ENCODE data around the gene NSMCE1.

NSMCE1 gene

DNA sequence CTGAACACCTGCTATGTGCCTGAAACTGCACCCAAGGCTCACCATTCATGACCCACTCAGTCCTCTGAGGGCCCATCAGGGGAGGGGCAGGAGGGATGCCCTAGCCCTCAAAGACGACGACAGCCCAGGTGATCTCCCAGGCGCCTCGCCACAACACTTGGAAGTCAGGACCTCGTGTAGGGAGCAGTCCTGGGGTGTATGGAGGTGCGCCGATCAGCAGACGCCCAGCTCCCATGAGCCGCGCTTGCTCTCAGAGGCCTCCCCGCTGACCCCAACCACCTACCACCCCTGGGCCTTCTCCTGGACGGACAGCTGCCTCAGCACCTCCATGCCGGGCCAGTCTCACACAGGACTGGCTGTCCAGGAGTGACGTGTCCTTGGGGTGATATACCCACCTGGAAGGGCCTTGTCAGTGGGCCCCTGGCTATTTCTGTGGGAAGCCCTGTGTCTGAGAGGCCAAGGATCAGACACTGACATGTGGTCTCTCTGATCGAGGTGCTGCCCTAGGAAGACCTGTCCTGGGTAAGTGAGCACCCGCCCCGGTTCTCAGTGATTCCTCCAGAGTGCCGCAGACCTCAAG lies 38.6 kb downstream of the NSMCE1 start:
- DNase-seq (ENCODE audit: low read depth): no peak

DNA sequence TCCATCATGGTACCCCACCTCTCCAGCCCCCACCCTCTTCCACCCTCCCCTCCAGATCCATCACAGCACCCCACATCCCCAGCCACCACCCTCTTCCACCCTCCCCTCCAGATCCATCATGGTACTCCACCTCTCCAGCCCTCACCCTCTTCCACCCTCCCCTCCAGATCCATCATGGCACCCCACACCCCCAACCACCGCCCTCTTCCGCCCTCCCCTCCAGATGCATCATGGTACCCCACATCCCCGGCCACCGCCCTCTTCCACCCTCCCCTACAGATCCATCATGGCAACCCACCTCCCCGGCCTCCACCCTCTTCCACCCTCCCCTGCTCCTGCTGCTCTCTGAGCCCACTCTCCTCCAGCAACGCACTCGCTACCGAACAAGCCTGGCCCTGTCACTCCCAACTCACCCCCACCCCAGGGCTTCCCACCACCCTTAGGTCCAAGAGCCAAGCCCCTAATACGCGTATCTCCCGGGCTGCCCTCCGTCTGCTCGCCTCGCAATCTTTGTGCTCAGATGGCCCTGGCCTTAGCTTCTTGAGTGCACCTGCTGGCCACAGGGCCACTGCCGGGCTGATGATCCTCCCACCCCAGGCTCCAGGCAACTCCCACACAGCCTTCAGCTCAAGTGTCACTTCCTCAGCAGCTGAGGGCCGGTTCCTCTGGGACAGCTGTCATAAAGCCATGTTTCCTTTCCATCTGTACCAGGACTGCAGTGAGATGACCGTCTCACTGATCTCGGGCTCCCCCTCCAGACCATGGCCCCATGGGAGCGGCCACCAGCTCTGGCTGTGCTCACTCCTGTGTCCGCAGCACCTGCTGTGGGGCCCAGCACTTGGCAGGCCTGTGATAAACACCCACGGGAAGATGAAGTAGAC lies 39.7 kb downstream of the NSMCE1 start:
- DNase-seq (ENCODE audit: low read depth): no peak

DNA sequence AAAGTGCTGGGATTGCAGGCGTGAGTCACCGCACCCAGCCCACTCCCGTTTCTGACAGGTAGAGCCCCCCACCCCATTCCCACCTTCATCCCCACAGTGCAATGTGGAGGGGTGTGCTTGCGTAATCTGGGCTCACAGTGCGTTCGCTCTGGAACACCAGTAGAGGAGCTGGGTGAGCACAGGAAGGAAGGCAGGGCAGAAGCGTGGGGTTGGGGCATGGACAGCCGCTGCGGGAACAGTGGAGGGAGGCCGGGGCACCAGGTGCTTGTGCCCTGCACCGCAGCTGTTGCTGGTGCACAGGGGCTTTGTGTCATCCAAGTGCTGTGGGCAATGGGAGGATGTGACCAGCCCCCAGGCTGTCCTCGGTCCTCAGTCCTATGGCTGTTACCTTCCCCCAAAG lies 40.5 kb downstream of the NSMCE1 start:
- no peak for DNase-seq (ENCODE audit: low read depth)

DNA sequence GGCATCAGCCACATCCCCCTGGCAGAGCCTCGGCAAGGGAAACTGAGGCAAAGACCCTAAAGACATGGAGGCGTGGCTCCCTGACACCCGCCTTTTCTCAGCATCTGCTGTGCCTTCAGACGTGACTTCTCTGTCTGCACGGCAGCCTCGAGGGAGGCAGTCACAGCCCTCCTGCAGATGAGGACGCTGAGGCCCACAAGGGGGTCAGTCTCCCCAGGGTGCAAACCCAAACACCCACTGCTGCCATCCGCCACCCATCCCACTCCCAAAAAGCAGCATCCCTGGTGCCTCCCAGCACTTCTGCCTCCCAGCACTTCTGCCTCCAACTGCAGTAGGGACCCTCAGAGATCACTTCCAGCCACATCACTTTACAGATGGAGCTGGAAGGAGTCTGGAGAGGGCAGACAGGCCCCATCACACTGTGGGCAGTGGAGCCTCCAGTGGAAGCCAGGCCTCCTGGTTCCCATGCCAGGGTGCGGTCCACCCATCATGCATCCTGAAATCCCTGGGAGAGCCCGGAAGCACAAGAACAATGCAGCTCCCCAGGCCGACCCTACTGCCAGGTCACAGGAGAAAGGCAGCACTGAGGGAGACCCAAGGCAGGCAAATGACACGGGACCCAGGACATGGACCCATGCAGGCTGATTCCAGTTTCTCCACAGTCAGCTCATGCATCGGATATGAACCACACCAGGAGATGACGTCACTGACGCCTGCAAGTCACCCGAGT lies 41.4 kb downstream of the NSMCE1 start:
- DNase-seq (ENCODE audit: low read depth): no peak

DNA sequence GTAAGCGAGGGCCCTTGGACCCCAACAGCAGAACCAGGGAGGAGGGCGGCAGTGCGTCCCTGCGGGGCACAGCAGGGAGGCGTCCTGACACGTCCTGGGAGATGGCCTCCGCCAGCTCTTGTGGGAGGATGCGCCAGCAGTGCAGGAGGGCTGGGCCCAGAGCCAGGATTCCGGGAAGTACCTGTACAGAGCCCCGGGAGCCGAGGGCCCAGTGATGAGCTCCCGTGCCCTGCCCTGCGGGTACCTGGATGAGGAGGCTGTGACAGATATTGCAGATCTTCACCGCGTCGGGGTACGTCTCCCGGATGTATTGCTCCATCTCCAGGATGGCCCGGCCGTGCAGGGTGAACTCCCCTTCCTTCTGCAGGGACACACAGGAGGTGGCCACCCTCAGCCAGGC lies 42.1 kb downstream of the NSMCE1 start:
- DNase-seq (ENCODE audit: low read depth): no peak

DNA sequence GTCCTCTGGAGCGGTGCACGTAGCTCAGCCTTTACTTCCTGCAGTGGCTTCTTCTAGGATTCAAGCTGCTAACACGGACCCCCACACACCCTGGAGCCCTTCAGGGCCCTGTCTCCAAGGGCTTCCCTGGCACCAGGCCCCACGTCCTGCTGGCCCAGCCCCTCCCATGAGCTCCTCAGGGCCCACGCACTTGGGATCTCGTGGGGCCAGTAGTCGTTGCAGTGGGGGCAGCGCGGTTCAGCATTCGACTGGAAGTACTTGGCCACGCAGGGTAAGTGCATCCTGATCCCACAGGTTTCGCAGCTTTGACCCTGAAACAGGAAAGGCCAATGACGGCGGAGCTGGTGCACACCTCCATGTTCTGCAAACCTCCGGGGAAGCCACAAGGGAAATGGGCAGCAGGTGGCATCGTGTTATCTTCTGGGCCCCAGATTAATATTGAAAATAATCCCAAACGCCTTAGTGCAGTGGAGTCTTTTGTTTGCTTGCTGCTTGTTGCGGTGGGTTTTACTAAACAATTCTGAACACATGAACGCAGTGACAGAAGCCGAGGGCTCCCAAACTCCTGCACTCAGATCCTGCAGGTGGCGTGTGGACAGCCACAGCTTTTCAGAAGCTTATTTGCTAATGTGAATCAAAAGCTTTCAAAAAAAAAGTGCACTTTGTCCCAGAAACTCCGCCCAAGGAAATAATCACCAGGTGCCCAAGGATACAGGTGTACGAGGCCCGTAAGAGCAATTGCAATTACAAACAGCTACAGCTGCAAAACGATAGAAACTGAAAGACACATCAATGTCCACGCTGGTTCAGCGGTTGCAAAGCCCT lies 42.8 kb downstream of the NSMCE1 start:
- no peak for DNase-seq (ENCODE audit: low read depth)

DNA sequence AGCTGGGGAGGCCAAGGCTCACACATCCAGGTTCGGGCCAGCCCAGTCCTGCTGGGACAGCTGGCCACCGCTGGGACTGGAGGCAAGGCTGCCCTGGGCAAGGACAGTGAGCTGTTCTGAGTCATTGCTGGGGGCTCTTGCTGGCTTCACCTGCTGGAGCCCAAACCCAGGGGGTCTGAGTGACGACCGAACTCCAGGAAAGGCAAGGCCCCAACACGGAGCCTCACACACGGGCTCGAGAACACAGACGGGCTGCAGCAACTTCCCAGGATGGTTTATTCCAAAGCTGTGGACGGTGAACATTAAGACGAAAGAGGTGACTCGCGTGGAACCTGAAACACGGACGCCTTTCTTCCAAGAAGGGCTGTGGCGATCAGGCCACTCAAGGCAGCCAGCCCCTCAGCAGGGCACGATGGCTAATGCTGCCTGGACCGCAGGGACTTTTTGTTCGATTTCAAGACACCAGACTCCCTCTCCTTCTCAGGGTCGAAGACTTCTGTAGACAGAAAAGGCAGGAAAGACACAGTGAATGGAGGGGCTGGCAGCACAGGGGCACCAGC lies 43.8 kb downstream of the NSMCE1 start:
- DNase-seq (ENCODE audit: low read depth): no peak

DNA sequence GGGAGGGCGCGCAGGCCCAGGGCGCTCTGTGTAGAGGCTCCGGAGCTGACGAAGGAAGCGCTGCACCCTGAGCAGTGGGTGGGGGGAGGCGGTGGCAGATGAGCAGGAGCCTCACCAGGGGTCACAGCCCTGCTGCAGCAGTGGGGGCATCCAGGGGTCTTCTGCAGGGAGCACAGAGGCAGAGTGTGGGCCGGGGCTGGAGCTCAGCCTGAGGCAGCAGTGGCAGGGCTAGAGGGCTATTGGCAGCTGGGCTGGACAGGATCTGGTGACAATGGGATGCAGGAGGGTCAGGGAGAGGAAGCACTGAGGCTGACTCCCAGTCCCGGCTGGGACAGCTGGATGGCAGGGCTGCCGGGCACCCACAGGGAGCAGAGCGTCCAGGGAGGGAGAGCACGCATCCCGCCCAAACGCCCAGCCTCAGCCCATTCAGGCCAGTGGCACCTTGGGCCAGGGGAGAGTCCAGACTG lies 44.3 kb downstream of the NSMCE1 start:
- DNase-seq (ENCODE audit: low read depth): no peak

DNA sequence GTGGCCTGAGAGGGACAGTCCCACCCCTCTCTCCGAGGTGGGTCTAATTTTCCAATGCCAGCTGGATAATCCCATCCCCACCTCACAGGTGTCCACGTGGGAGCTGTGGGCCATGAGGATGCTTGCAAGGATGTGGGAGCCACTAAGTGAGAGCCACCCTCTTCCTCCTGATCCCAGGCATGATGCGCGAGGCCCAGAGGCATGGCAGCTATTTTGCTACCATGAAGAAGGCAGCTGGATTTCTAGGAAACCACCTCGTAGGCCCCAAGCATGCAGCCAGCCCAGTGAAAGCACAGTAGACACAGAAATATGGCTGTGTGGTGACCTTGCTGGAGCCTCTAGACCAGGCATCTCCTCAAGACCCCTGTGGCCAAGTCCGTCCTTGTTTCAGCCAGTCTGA lies 44.9 kb downstream of the NSMCE1 start:
- no peak for DNase-seq (ENCODE audit: low read depth)

DNA sequence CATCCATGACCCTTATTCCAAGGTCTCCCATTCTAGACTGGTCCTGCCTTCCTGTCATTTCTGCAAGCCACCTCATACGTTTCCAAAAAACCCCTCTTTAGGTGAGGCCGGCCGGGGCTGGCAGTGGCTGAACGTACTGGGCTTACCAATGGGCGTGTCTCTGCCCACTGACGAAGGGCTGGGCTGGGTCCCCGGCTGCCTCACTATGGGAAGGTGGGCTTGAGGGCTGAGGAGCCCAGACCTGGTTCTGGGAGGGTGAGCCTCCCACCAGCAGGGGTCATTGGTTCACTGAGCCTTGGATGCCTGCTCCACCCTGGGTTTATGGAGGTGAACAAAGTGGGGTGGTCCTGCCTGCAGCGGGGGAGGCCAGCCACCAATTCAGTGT lies 45.4 kb downstream of the NSMCE1 start:
- no peak for DNase-seq (ENCODE audit: low read depth)

DNA sequence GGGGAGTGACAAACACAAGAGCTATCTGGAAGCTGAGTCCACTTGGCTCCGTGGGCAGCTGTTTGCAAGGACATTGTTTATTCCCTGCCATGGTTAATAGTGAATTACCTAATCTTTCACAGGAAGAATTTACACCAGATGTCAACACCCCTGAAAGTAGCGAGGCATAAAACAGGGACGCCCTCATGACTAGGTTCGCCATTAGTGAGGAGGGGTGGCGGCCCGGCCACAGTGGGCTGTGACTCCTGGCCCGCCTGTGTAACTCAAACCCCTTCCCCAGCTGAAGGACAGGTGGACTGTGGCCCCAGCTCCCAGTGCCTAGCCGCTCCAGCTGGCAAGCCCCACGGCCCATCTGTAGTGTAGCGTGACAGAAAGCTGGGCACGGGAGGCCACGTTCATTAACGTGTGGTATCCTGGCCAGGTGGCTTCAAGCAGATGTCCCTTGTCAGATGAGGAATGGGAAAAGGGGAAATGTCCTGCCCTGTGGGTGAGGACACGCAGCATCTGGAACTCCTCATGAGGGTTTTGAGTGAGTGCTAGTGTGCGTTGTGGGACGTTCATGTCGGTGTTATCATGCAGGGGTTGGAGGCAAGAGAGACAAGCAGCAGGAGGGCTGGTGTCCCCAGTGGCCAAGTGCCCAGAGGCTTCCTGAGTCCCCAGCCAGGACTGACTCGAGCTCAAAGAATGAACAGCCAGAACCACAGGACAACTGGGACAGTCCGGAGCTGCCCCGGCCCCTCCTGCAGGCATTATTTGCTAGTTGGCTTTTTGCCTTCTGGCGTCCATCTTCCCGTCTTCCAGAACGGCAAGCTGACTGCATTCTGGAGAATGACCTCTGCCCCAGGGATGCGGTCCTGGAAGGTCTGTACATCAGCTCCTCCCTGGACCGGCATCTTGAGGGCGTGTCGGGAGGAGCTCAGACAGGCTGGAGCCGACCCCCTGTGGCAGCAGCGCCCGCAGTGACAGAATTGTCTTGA lies 46.0 kb downstream of the NSMCE1 start:
- no peak for DNase-seq (ENCODE audit: low read depth)

DNA sequence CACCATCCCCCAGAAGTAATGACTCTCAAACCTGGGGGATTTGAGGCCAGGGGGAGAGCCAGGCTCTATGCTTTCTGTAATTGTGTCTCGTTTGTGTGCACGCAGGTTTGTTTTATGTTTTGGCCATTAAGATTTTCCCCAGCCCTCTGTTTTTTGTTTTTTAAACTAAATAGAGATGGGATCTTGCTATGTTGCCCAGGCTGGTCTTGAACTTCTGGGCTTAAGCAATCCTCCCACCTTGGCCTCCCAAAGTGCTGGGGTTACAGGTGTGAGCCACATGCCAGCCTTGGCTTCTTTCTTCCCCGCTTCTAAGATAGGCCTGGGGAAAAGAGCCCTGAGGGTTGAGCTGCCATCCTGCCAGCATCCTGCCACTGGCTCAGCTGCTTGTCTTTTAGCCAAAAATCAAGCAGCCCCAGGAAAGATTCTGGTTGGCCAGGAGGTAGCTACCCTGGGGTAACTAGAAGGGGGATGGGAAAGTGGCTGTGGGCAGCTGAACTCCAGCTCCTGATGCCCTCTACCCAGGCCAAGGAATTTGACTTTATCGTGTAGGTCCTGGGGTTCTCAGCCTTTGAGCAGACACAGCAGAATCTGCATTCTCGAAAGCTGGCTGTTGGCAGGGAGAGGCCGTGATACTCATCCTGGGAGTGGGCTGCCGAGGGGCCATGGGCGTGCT lies 46.9 kb downstream of the NSMCE1 start:
- DNase-seq (ENCODE audit: low read depth): no peak

DNA sequence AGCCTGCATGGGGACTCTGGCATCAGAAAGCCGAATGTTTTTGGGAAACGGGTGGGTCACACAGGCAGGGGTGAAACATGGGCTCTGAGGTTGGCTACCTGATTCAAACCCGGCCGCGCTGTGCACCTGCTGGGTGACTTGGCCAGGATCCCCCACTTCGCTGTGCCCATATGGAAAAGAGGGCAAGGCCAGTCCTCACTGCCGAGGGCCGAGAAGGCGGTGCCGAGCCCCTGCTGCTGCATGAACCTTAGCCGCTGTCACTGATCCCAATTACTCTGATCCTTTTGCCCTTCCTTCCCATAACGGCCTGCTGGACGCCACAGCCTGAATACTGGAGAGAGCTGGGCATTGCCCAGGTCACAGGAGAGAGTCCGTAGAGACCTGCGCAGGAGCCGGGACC lies 47.6 kb downstream of the NSMCE1 start:
- DNase-seq (ENCODE audit: low read depth): no peak

DNA sequence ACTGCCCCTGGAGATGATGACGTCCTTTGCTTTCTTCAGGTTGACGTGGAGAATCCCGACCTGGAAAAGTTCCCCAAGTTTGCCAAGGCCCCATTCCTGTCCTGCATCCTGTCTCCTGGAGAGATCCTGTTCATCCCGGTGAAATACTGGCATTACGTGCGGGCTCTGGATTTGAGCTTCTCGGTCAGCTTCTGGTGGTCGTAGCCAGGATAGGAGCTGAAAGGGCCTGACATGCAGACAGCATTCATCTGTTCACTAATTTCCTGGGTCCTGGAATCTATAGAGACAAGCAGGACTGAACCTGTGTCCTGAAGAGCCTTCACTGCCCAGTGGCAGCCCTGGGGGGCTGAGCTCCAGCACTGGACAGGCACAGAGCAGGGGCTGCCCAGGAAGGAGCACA lies 48.0 kb downstream of the NSMCE1 start:
- DNase-seq (ENCODE audit: low read depth): no peak

DNA sequence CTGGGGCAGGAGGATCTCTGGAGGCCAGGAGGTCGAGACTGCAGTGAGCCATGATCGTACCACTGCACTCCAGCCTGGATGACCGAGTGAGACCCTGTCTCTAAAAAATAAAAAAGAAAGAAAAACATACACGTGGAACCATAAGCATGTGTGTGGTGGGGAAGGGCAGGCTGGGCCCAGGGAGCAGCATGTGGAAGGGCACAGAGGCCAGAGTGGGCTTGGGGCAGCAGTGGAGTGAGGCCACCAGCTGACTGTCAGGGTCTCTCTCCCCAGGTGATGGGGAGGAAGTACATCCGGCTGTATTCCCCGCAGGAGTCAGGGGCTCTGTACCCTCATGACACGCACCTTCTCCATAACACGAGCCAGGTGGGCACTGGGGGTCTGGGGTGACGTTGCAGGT lies 48.5 kb downstream of the NSMCE1 start:
- DNase-seq (ENCODE audit: low read depth): no peak

DNA sequence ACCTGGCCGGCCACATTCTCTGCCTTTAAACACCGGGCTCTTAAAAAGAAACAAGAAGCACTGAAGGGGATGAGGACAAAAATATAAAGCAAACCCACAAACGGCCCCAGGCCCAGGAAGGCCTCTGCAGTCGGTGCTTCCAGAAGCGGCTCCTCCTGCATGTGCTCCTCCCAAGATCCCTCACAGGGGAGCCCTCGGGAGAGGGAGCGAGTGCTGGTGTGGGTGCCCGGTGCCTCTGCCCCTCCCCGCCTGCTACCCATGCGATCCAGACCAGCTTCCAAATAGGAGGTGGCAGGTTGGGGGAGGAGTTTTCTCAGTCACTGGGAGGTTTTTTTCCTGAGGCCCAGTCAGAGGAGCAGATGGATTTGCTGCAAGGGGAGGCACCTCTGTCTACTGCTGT lies 49.4 kb downstream of the NSMCE1 start:
- no peak for DNase-seq (ENCODE audit: low read depth)

DNA sequence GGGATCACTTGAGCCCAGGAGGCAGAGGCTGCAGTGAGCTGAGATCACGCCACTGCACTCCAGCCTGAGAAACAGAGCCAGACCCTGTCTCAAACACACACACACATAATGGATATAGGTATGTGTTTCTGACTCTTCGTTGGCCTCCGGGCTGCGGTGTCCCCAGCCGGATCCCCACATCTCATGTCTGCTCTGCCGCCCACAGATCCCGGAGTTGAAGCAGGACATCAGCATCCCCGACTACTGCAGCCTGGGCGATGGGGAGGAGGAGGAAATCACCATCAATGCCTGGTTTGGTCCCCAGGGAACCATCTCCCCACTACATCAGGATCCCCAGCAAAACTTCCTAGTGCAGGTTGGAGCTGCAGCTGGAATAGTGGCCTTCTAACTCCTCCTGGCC lies 49.8 kb downstream of the NSMCE1 start:
- no peak for DNase-seq (ENCODE audit: low read depth)

DNA sequence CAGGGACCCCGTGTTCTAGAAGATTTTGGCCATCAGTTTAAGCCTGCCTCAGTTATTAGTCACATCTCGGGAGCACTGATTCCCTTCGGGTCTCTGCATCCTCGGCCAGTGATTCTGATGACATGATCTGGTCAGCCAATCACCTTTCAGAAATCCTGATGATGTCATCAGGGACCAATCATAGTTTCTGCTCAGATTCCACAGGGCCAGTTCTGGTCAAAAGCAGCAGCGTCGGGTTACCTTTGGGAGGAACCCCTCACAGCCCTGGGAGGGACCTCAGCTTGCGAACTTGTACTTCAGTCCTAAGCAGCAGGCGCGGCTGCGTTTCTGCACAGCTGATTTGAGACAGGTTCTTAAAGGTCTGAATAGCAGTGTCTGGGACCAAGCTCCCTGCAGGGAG lies 51.3 kb downstream of the NSMCE1 start:
- DNase-seq (ENCODE audit: low read depth): no peak

DNA sequence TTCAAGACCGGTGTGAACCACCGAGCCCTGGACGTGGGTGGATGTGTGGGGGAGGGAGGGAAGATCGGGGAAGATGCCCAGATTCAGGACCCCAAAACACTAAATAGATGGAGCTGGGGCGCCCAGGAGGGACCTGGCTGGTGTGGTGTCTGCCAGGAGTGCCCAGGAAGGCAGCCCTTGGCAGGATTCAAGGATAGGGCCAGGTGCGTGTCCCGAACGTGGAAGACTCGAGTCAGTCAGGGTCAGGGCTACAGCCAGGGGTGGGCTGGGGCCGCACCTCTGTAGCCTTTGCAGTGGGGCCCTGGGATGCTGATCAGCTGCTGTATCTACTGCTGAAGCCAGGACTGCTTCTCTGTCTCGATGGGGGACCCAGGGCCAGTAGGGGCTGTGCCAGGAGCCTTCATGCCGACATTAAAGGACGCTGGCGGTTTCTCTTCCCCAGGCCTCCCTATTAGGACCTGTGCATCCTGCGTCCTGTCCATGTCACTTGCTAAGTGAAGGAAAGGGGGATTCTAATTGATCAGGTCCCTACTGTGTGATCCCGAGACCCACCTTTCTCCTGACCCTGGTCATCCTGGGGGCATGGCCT lies 52.2 kb downstream of the NSMCE1 start:
- no peak for DNase-seq (ENCODE audit: low read depth)

DNA sequence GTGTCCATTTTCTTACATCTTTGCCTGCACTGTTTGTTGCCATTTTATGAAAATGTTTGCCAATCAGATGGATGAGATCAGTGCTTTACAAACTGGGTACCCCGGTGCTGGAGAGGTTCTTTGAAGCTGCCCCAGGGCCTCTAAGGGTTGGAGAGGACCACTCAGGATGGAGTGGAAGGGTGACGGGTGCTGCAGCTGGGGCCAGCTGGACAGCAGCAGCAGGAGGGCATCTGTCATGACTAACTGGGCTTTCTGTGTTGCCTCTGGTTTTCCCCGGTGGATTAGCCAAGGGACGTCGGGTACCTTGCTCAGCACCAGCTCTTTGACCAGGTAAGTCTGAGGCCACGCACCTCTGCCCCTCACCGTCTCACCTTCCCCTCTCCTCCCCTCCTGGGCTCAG lies 52.9 kb downstream of the NSMCE1 start:
- DNase-seq (ENCODE audit: low read depth): no peak

All from activated T-cell treated with anti-CD3 and anti-CD28 coated beads for 48 hours (primary cell).